ENCODE measurements around the gene ZBTB12.

- TF ChIP-seq, protein P1, sequence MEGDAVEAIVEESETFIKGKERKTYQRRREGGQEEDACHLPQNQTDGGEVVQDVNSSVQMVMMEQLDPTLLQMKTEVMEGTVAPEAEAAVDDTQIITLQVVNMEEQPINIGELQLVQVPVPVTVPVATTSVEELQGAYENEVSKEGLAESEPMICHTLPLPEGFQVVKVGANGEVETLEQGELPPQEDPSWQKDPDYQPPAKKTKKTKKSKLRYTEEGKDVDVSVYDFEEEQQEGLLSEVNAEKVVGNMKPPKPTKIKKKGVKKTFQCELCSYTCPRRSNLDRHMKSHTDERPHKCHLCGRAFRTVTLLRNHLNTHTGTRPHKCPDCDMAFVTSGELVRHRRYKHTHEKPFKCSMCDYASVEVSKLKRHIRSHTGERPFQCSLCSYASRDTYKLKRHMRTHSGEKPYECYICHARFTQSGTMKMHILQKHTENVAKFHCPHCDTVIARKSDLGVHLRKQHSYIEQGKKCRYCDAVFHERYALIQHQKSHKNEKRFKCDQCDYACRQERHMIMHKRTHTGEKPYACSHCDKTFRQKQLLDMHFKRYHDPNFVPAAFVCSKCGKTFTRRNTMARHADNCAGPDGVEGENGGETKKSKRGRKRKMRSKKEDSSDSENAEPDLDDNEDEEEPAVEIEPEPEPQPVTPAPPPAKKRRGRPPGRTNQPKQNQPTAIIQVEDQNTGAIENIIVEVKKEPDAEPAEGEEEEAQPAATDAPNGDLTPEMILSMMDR (IDR thresholded peaks at IDR 0.05; ENCODE audit: low read depth, low read length), result no peak
- no peak for TF ChIP-seq EZH2phosphoT487 (IDR thresholded peaks at IDR 0.05; ENCODE audit: low read depth)
Observed at GRCh38 chr6:31903957-31904356, 2.1 kb upstream of the ZBTB12 start.

Data from OCI-LY3 (cell line).